CD4-positive, CD25-positive, alpha-beta regulatory T cell (primary cell): ENCODE measurements around the gene L3MBTL4. TPM values are rescaled to one million over a fixed set of nuclear protein-coding genes. Genes with fewer than 3 reads are reported as not detected.
A peak's percentile ranks its signal among the peaks of the same experiment; 100 is the strongest.

Source experiments
- ATAC-seq, 2 donors: fragments of 150-1000 bp; cut with Tn5 transposase; one replicate each; pipeline ENCODE4 v1.10.0; 2021; ENCODE audit warnings: low read depth in 2 of 2, moderate number of reproducible peaks in 2 of 2, moderate library complexity in 1 of 2
- DNase-seq, 3 donors: peaks; one replicate each; pipeline versions ENCODE4 v3.0.0 to v3.0.0-alpha.2; 2012 to 2022; ENCODE audit warnings: mixed read lengths in 1 of 3
- H3K27ac ChIP-seq: one replicate; pipeline ENCODE4 v1.7.0; 2013; ENCODE audit warnings: mild to moderate bottlenecking, low read length; ENCODE audit not compliant: insufficient read depth, poor library complexity, severe bottlenecking
- H3K27me3 ChIP-seq: one replicate; pipeline ENCODE4 v1.7.0; 2013; ENCODE audit warnings: low read length; ENCODE audit not compliant: control insufficient read depth, insufficient read depth
- H3K36me3 ChIP-seq: one replicate; pipeline ENCODE4 v1.7.0; 2013; ENCODE audit warnings: mild to moderate bottlenecking, low read length, moderate library complexity; ENCODE audit not compliant: control insufficient read depth, insufficient read depth
- H3K4me1 ChIP-seq: 2 replicates; pipeline ENCODE4 v1.7.0; 2013; ENCODE audit warnings: mild to moderate bottlenecking, low read length; ENCODE audit not compliant: insufficient read depth, control insufficient read depth, poor library complexity, severe bottlenecking
- H3K4me3 ChIP-seq: one replicate; pipeline ENCODE4 v1.7.0; 2013; ENCODE audit warnings: low read depth, mild to moderate bottlenecking, low read length, moderate library complexity
- H3K9me3 ChIP-seq, 2 experiments: 1 replicate in 1 of 2; 2 replicates in 1 of 2; pipeline ENCODE4 v1.7.0; 2013; ENCODE audit warnings: low read length in 2 of 2, mild to moderate bottlenecking in 1 of 2, moderate library complexity in 1 of 2; ENCODE audit not compliant: control insufficient read depth in 2 of 2
- H3K27ac Mint-ChIP-seq, 3 donors: one replicate each; pipeline ENCODE4 v1.8.0; 2020 to 2022; ENCODE audit warnings: mild to moderate bottlenecking in 3 of 3, mixed read lengths in 3 of 3, moderate library complexity in 2 of 3
- H3K27me3 Mint-ChIP-seq: one replicate; pipeline ENCODE4 v1.8.0; 2022; ENCODE audit warnings: mild to moderate bottlenecking, mixed read lengths
- H3K36me3 Mint-ChIP-seq: one replicate; pipeline ENCODE4 v1.8.0; 2020; ENCODE audit warnings: mixed read lengths
- H3K4me1 Mint-ChIP-seq, 4 donors: one replicate each; pipeline ENCODE4 v1.8.0; 2020 to 2022; ENCODE audit warnings: mixed read lengths in 4 of 4, mild to moderate bottlenecking in 1 of 4
- H3K4me3 Mint-ChIP-seq, 4 donors: one replicate each; pipeline ENCODE4 v1.8.0; 2020 to 2022; ENCODE audit warnings: mild to moderate bottlenecking in 4 of 4, mixed read lengths in 4 of 4, moderate library complexity in 3 of 4
- H3K9me3 Mint-ChIP-seq, 7 donors: one replicate each; pipeline ENCODE4 v1.8.0; 2020 to 2022; ENCODE audit warnings: mixed read lengths in 7 of 7, mild to moderate bottlenecking in 3 of 7, moderate library complexity in 2 of 7
- polyA plus RNA-seq, 4 donors: library from polyadenylated mRNA; unstranded; fragments of 300-500 nt; fragmentation: Illumina TruSeq; gene quantifications; one replicate each; pipeline ENCODE4 v1.2.3, GENCODE V29; 2021
- total RNA-seq: library from RNA; stranded (reverse); gene quantifications from one replicate; pipeline ENCODE4 v1.2.3, GENCODE V29; 2022

L3MBTL4 gene
- total and polyA plus RNA-seq, 5 donors from 2014 or later = 2.1 TPM; not detected in 4

GRCh38 chr18:6405237-6406074, 9.3 kb downstream of the L3MBTL4 start:
- no peaks in the 10 kb centered on the region for H3K4me1 ChIP-seq
- DNase-seq = no peak
- Mint-ChIP-seq H3K27ac (no peak overlapping the region), H3K4me3 (no peak overlapping the region), H3K9me3 (peaks cover 0 to 7% (median 1%) of the 10 kb centered on the region in 7 donors), H3K4me1 (no peaks in the 10 kb centered on the region), H3K27me3 (no peaks in the 10 kb centered on the region), H3K36me3 (no peaks in the 10 kb centered on the region)
- no peaks in the 10 kb centered on the region for H3K27me3 ChIP-seq
- ATAC-seq = no peak
- no peaks in the 10 kb centered on the region for H3K36me3 ChIP-seq
- H3K27ac ChIP-seq = no peak overlapping the region
- H3K4me3 ChIP-seq = no peak overlapping the region
- no peaks in the 10 kb centered on the region for H3K9me3 ChIP-seq

GRCh38 chr18:6404834-6405233, 9.9 kb downstream of the L3MBTL4 start:
- DNase-seq (no peak), ATAC-seq (no peak)
- Histone ChIP-seq H3K36me3 (no peaks in the 10 kb centered on the region), H3K27ac (no peak overlapping the region), H3K9me3 (no peaks in the 10 kb centered on the region), H3K4me1 (no peaks in the 10 kb centered on the region), H3K4me3 (no peak overlapping the region), H3K27me3 (no peaks in the 10 kb centered on the region)
- H3K9me3 Mint-ChIP-seq = peaks cover 0 to 7% (median 1%) of the 10 kb centered on the region in 7 donors
- no peak overlapping the region for H3K4me3 Mint-ChIP-seq
- H3K27me3 Mint-ChIP-seq = no peaks in the 10 kb centered on the region
- H3K27ac Mint-ChIP-seq = peak overlapping the region in 1 of 3 donors; percentile 20
- H3K4me1 Mint-ChIP-seq = no peaks in the 10 kb centered on the region
- no peaks in the 10 kb centered on the region for H3K36me3 Mint-ChIP-seq

GRCh38 chr18:6401687-6402086, 13.0 kb downstream of the L3MBTL4 start:
- Histone ChIP-seq H3K4me3 (no peak overlapping the region), H3K9me3 (no peaks in the 10 kb centered on the region), H3K4me1 (no peaks in the 10 kb centered on the region), H3K27me3 (no peaks in the 10 kb centered on the region), H3K27ac (no peak overlapping the region), H3K36me3 (no peaks in the 10 kb centered on the region)
- no peaks in the 10 kb centered on the region for H3K27me3 Mint-ChIP-seq
- no peak overlapping the region for H3K4me3 Mint-ChIP-seq
- DNase-seq (no peak), ATAC-seq (no peak)
- peaks cover 0 to 3% (median 0%) of the 10 kb centered on the region in 7 donors for H3K9me3 Mint-ChIP-seq
- no peak overlapping the region for H3K27ac Mint-ChIP-seq
- H3K4me1 Mint-ChIP-seq = no peaks in the 10 kb centered on the region
- no peaks in the 10 kb centered on the region for H3K36me3 Mint-ChIP-seq

GRCh38 chr18:6399776-6400175, 14.9 kb downstream of the L3MBTL4 start:
- DNase-seq = no peak
- H3K27ac Mint-ChIP-seq = no peak overlapping the region
- Histone ChIP-seq H3K4me1 (no peaks in the 10 kb centered on the region), H3K27ac (no peak overlapping the region), H3K27me3 (no peaks in the 10 kb centered on the region), H3K4me3 (no peak overlapping the region), H3K36me3 (no peaks in the 10 kb centered on the region), H3K9me3 (no peaks in the 10 kb centered on the region)
- peaks cover 0 to 2% (median 0%) of the 10 kb centered on the region in 7 donors for H3K9me3 Mint-ChIP-seq
- no peaks in the 10 kb centered on the region for H3K27me3 Mint-ChIP-seq
- no peaks in the 10 kb centered on the region for H3K4me1 Mint-ChIP-seq
- H3K4me3 Mint-ChIP-seq = no peak overlapping the region
- no peak for ATAC-seq
- H3K36me3 Mint-ChIP-seq = no peaks in the 10 kb centered on the region

- Mint-ChIP-seq H3K4me3 (no peak overlapping the region), H3K9me3 (peaks cover 0 to 6% (median 2%) of the 10 kb centered on the region in 7 donors), H3K36me3 (no peaks in the 10 kb centered on the region), H3K4me1 (no peaks in the 10 kb centered on the region), H3K27me3 (no peaks in the 10 kb centered on the region), H3K27ac (no peak overlapping the region)
- DNase-seq (no peak), ATAC-seq (no peak)
- H3K4me3 ChIP-seq = no peak overlapping the region
- H3K9me3 ChIP-seq = no peaks in the 10 kb centered on the region
- no peaks in the 10 kb centered on the region for H3K4me1 ChIP-seq
- H3K27me3 ChIP-seq = no peaks in the 10 kb centered on the region
- H3K27ac ChIP-seq = no peak overlapping the region
- H3K36me3 ChIP-seq = no peaks in the 10 kb centered on the region
Observed at GRCh38 chr18:6397931-6398566, 16.7 kb downstream of the L3MBTL4 start.

- DNase-seq (no peak), ATAC-seq (no peak)
- Histone ChIP-seq H3K27ac (no peak overlapping the region), H3K9me3 (no peaks in the 10 kb centered on the region), H3K4me1 (no peaks in the 10 kb centered on the region), H3K36me3 (no peaks in the 10 kb centered on the region), H3K4me3 (no peak overlapping the region), H3K27me3 (no peaks in the 10 kb centered on the region)
- Mint-ChIP-seq H3K36me3 (no peaks in the 10 kb centered on the region), H3K27ac (peak overlapping the region in 1 of 3 donors; percentile 64), H3K9me3 (peaks cover 0 to 6% (median 5%) of the 10 kb centered on the region in 7 donors), H3K27me3 (no peaks in the 10 kb centered on the region), H3K4me1 (no peaks in the 10 kb centered on the region), H3K4me3 (no peak overlapping the region)
Observed at GRCh38 chr18:6396847-6397246, 17.9 kb downstream of the L3MBTL4 start.

GRCh38 chr18:6396276-6396675, 18.4 kb downstream of the L3MBTL4 start:
- Histone ChIP-seq H3K4me3 (no peak overlapping the region), H3K36me3 (no peaks in the 10 kb centered on the region), H3K9me3 (no peaks in the 10 kb centered on the region), H3K27ac (no peak overlapping the region), H3K4me1 (no peaks in the 10 kb centered on the region), H3K27me3 (no peaks in the 10 kb centered on the region)
- no peak for ATAC-seq
- Mint-ChIP-seq H3K9me3 (peaks cover 0 to 11% (median 5%) of the 10 kb centered on the region in 7 donors), H3K4me1 (no peaks in the 10 kb centered on the region), H3K27ac (no peak overlapping the region), H3K27me3 (no peaks in the 10 kb centered on the region), H3K36me3 (no peaks in the 10 kb centered on the region), H3K4me3 (no peak overlapping the region)
- DNase-seq = no peak
